IMR-90 (cell line): Measurements from ENCODE around the gene MAFG. TPM values are rescaled to one million over a fixed set of nuclear protein-coding genes. Genes with fewer than 3 reads are reported as not detected.

Experiments used
- CEBPB ChIP-seq: IDR thresholded peaks from 2 replicates; pipeline ENCODE4 v1.6.1; 2012; ENCODE audit warnings: low read depth, low read length, improper control_type of control experiment
- ELK1 ChIP-seq: fragments of 150-350 bp; IDR thresholded peaks from 2 replicates; pipeline ENCODE4 v1.6.1; 2016; ENCODE audit warnings: low read depth, mild to moderate bottlenecking, low read length, moderate library complexity, borderline replicate concordance
- MXI1 ChIP-seq: IDR thresholded peaks from 2 replicates; pipeline ENCODE4 v1.6.1; 2012; ENCODE audit warnings: low read depth, mild to moderate bottlenecking, low read length, moderate library complexity, borderline replicate concordance
- polyA plus RNA-seq, 3 experiments: library from polyadenylated mRNA; depleted of rRNA; stranded (reverse); fragments of >200 nt; gene quantifications; 2 replicates each; pipeline ENCODE4 v1.2.3, GENCODE V29; 2012; ENCODE audit warnings: low replicate concordance in 1 of 3
- total RNA-seq: library from RNA; depleted of rRNA; stranded (reverse); fragments of >200 nt; gene quantifications from 2 replicates; pipeline ENCODE4 v1.2.3, GENCODE V29; 2012

MAFG gene
- total and polyA plus RNA-seq, 2 of the 4 experiments (the other 2 are of a cell fraction): 6.1 to 15.4 TPM

- TF ChIP-seq CEBPB (no peak), ELK1 (no peak), MXI1 (no peak)
Measured at GRCh38 chr17:81901167-81902022, 26.1 kb downstream of the MAFG start (continued).
